ENCODE data around the gene CUX1. TPM values are rescaled to one million over a fixed set of nuclear protein-coding genes. Genes with fewer than 3 reads are reported as not detected.

CUX1 gene
- total and polyA plus RNA-seq, 10 of the 15 experiments (the other 5 are each of a cell fraction or from before 2014, with no cell fraction given) = 6.1 to 48.6 (median 25.9) TPM

DNA sequence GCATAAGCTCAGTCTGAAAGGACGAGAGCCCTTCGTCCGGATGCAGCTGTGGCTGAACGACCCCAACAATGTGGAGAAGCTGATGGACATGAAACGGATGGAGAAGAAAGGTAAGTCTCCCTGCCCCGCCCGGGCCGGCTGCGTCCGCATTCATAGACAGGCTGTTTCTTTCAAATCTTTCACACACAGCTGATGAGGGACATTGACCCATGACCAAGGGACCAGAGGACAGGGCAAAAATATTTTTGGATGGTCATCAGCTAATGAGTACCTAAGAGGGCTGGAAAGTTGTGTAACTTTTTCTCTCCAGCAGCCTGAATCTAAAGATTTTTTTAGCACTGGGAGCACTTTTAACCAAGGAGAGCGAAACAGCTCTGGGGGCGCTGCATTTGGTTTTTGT, 416.7 kb downstream of the CUX1 start:
- Histone ChIP-seq H3K27me3 (replicated peaks in 1 of 2; ENCODE audit: control insufficient read depth in 2 of 2, insufficient read depth in 2 of 2, low read length in 1 of 2) (no peaks in the 10 kb centered on the region), H3K9ac (ENCODE audit: control insufficient read depth, insufficient read depth, low read length) (no peak overlapping the region), H2AFZ (ENCODE audit: control insufficient read depth, low read depth, low read length) (no peak overlapping the region), H3K4me2 (ENCODE audit: control insufficient read depth, insufficient read depth) (no peak overlapping the region), H3K79me2 (ENCODE audit: control insufficient read depth, insufficient read depth, low read length) (no peaks in the 10 kb centered on the region), H3K27ac (ENCODE audit: control insufficient read depth, insufficient read depth) (no peak overlapping the region), H3K4me3 (no peak overlapping the region), H3K36me3 (ENCODE audit: control insufficient read depth in 2 of 2, insufficient read depth in 2 of 2, low read length in 1 of 2) (peaks cover 8 to 12% of the 10 kb centered on the region in 2 experiments; a peak in 3 of 4 replicates), H3K9me3 (replicated peaks; ENCODE audit: control insufficient read depth, insufficient read depth, low read length) (no peaks in the 10 kb centered on the region), H3K4me1 (ENCODE audit: control insufficient read depth, insufficient read depth, low read length) (no peaks in the 10 kb centered on the region), H4K20me1 (ENCODE audit: control insufficient read depth, insufficient read depth) (no peaks in the 10 kb centered on the region)
- POLR2A ChIA-PET = interaction anchor here (0.6 kb wide), 1 partner anchor 490 kb away, joined by 3 read pairs; no protein-coding TSS in a partner anchor
- in situ Hi-C loops (cut with MboI) = no loop called here
- CTCF ChIA-PET = interaction anchor here (0.8 kb wide), 1 partner anchor 15 kb away, joined by 3 read pairs; no protein-coding TSS in a partner anchor
- BruUV-seq (replicated peaks) = no TSS peak
- RAD21 ChIA-PET (ENCODE audit: unreplicated experiment) = interaction anchor here (1.2 kb wide), 1 partner anchor 426 kb away, joined by 4 read pairs; no protein-coding TSS in a partner anchor
- SMC1A ChIA-PET (ENCODE audit: uncharacterized antibody, unreplicated experiment) = interaction anchor here (1.3 kb wide), 1 partner anchor 631 kb away, joined by 3 read pairs; no protein-coding TSS in a partner anchor
- WGBS (ENCODE audit: insufficient coverage, insufficient replicate concordance, low lambda C conversion rate, missing lambda C conversion rate) = 98% methylated on average over 12 of the region's 12 CpGs
- DNase-seq (ENCODE audit: low read depth, low spot score) (no peak), ATAC-seq (no peak), FAIRE-seq (no peak)
- intact Hi-C loops (cut with micrococcal nuclease; ENCODE audit: unreplicated experiment) = loop anchor here (10.0 kb wide), 1 partner anchor 299 kb away; no protein-coding TSS in a partner anchor
- TF ChIP-seq JUND (IDR thresholded peaks at IDR 0.05; ENCODE audit: low read depth, low read length) (no peak), RAD21 (IDR thresholded peaks at IDR 0.05; ENCODE audit: insufficient read depth, low read depth, low read length) (no peak), RB1 (IDR thresholded peaks at IDR 0.05; ENCODE audit: borderline replicate concordance) (no peak), NFYA (IDR thresholded peaks at IDR 0.05; ENCODE audit: borderline replicate concordance, low read depth, low read length) (no peak), SMC3 (IDR thresholded peaks at IDR 0.05; ENCODE audit: borderline replicate concordance, low read length) (no peak)
- TF ChIP-seq, protein P1, sequence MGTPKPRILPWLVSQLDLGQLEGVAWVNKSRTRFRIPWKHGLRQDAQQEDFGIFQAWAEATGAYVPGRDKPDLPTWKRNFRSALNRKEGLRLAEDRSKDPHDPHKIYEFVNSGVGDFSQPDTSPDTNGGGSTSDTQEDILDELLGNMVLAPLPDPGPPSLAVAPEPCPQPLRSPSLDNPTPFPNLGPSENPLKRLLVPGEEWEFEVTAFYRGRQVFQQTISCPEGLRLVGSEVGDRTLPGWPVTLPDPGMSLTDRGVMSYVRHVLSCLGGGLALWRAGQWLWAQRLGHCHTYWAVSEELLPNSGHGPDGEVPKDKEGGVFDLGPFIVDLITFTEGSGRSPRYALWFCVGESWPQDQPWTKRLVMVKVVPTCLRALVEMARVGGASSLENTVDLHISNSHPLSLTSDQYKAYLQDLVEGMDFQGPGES (IDR thresholded peaks at IDR 0.05) = no peak
